ENCODE results near the gene B4GALT6.

B4GALT6 gene

DNA sequence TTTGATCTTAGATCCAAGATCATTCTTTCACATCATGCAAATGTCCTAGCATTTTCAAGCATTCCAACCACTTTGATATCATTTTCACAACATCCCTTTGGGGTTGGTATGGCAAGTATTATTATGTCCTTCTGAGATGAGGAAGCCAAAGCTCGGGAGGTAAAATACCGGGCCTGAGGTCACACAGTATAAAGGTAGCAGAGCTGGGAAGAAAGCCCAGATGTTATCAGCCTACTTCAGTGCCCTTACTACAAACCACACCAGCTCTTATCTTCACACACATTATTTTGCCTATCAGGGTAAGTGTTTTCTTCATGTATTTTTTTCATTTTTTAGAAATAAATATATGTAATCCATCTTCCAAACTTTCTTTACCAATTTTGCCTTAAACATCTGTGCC lies 4.2 kb upstream of the B4GALT6 start:
- DNase-seq (ENCODE audit: low spot score), result no peak

DNA sequence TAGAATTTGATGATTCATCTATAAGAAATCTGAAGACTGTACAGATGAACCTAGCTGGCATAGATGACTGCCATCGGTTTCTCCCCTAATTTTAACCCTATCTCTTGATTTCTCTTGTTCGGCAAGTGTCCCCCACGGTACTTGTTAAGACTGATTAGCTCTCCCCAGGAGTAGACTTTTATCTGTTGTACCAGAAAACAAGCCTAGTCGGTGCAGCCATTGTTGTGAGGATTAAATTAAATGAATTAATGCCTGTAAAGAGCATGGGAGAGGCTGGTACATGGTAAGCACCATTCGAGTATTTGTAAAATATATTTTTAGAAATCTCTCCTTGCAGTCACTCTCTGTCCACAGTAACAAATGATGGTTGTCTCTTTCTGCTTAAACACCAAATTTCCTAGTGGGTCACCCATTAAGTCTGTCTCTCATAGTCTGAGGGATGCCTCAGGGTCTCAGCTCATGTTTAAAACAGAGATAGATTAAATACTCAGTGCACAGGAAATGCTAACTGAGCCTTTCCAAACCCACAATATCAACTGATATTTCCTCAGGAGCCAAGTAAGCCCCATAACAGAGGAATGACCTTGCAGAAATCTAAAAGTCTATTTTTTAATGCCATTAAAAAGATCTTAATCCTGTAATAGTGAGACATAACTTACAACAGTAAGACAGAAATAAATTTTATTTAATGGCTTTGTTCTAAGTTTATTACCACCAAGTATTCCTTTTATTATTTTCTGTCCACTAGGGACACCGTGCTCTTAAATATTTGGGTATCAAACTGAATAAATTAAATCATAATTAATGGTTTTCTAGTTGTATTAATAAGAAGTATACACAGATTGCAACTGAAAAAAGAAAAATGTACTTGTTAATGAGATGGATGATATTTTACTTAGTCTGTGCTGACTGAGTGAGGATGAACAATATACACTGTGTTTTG lies 2.9 kb upstream of the B4GALT6 start:
- DNase-seq (ENCODE audit: low spot score), result no peak

DNA sequence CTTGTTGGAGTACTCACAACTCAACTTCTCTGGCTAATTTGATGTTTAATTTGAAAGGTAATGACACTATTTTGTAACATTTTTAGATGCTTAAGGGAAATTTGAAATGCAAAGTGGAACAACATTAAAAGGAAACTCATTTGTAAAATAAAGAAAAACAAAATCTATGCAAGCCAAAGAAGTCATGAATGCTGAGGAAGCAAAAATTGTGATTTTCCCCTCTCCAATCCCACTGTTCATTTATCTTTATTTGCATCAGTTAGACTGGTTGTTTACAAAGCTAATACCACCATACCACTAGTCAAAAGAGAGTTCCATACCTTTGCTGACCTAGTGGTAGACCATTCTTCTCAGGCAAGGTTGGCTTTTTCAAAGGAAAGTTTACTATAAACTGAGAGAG lies 2.2 kb upstream of the B4GALT6 start:
- DNase-seq (ENCODE audit: low spot score), result no peak

DNA sequence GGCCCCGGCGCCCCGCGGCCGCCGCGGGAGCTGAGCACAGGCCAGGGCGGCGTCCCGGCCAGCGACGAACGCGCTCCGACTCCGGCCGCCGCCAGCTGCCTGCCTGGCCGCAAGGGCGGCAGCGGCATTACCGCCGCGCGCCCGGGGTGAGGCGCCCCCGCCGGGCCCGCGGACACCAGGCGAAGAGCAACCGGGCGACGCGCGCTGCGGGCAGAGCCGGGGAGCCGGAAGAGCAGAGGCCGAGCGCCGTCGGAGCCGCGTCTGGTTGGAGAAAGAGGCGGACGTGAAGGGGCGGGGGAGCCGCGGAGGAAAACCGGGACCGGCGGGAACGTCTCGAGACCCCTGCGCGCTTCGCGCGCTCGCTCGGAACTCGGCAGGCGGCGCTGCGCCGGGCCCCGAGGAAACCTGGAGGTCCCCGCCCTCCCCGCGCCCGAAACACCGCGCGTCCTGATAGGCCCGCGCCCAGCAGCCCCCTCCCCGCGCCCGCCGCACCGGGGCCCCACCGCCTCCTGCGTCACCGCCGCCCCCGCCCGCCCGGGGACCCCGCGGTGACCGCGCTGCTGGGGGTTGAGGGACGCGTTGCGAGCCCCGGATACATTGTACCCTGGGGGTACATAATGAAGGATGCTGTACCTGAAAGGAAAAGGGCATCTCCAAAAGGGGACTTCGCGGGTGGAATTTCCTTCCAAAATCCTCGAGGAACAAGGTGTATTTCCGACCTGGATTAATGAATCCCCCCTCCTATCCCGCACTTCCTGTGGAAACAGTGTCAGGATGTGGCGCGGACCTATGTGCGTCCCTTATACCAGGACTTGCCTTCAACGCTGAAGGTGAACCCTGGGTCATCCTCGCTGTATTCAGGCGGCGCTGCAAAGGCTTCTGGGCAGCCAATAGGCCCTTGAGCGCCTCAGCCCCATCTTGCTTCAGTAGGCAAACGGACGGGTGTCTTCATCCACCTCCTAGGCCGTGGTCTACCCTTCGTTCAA lies 1.0 kb upstream of the B4GALT6 start:
- peak; percentile 59 for DNase-seq (ENCODE audit: low spot score)

DNA sequence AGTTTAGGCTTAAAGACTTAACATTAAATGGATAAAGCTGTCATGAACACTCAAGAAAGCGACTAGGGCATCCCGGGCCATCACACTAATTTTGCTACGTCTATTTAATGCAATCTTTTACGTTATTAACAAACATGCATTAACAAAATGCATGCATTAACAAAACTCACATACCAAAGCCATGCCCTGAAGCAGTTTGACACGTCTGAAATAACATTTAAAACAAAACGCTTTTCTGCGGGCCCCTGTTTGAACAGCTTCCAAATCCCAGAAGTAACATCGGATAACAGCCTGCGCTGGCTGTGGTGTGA lies 458 bp downstream of the B4GALT6 start:
- no peak for DNase-seq (ENCODE audit: low spot score)

DNA sequence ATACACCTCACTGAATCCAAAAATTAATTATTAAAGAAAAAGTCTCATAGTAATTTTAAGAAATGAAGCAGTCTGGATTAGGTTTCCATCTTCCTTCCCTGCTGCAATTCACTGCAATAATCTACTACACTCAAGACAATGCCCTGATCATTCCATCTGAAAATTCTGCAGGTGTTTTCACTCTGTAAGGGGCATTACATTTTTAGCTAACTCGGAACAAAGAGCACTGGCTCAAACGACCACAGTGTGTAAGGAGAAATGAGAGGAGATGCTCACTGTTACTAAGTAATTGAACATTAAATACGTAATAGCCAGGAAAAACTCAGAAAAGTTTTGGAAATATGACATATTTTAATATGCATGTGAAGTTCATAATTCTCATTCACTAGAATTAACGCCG lies 1.3 kb downstream of the B4GALT6 start:
- DNase-seq (ENCODE audit: low spot score), result no peak

DNA sequence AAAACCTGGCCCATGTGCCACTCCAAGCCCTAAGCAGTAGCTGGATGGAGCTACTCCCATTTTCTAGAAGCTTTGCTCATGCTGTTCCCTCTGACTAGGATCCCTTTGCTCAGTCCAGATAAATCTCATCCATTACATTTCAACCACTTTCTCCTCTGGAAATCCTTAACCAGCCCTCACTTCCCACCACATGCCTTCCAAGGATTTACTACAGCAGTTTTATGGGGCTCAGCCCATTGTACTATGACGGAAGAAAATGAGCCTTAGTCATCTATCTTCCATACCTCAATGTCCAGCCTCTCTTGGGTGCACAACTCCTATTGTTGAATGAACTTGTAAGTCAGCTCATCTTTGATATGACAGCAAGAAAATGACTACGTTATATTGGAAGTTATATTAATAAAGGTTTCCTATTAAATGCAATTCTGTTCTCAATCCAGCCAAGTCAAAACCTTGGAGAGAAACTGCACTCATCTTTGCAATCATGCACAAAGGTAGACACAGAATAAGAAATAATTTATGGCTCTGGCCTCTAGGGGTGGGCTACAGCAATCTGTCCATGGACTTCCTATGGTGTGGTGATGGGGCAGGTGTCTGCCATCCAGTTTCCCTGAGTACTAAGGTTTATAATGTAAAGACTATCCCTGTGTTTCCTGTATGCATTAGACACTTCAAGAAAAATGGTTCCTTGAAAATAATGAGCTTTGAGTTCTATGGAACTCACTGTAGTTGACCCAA lies 3.4 kb downstream of the B4GALT6 start:
- no peak for DNase-seq (ENCODE audit: low spot score)

DNA sequence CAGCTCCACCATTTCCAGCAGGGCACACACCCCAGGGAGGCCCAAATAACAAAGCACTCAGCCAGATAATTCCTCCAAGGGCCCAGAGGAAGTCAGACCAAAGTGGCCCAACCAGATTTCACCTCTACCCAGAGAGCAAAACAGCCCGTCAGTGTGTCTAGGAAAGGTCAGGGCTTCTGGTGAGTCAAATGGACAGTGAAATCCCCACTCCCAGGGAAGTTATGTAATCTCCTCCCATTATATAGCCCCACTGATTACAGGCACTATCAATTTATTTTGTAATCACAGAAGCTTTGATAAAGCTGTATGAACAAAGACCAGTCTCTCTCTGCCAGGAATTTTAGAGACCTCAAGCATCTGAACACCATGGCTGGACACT lies 4.0 kb downstream of the B4GALT6 start:
- no peak for DNase-seq (ENCODE audit: low spot score)

DNA sequence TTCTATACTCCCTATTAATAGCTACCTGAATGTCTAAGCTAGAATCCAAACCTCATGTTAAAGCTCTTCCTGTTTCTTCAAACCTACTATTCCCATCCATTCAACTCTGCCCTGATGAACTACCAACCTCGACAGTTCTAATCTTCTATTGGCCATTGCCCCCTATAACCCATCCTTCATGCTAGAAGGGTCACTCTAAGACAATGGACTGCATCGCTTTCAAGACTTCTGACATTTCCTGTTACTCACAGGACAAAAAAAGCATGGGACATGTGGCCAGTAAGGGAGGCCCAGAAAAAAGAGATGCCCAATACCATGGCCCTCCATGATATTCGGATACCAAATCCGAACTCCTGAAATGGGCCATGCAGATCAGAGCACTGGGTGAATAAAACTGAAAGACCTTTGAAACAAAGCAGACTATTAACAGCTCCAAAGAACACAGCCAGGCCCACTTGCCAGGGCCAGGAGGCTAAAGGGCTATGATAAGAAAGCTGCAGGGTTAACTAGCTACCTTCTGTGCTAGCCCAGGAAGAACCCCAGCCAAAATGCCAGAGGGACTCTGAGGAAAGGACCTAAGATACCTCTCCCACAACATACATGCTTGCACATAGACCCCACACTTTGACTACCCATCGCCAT lies 4.5 kb downstream of the B4GALT6 start:
- no peak for DNase-seq (ENCODE audit: low spot score)

DNA sequence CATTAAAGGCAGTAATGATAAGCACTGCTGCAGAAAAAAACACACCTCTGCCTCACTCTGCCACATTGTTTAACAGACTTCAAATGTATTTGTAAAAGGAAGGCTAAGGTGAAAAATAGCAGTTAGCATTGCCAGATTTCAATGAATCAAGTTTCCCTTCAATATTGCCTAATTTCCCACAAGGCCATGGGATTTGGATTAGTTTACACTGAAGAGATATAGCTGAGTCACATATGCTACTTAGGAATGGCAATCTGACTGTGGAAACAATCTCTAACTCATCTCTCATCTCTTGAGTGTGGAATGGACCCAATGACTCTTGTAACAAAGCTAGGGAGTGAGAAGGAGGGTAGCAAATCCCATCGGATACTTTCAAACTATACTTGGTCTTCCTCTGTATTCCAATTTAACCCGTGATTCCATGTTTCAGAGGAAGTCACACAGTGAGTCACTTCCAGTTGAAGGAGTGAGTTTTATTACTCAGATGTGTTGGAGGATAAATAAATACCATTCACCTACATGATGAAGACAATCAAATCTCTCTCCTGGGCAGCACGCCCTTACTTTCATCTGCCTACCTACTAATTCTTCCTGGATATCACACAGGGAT lies 5.1 kb downstream of the B4GALT6 start:
- no peak for DNase-seq (ENCODE audit: low spot score)

DNA sequence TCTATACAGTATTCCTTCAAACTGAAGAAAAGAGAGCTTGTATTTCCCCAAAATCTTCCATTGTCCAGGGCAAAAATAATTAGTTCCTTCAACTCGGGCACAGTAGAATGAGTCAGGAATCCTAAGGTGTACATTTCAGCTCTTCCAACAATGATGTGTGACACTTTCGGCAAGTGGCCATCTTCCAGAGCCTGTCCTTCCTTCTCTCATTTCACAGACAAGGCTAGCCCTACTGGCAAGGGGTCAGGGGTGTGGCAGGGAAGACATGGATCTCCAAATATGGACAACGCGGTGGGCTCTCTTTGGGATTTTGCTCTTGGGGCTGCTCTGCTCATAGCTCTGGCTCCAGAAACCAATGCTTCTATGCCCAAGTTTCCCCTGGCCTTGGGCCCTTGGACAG lies 6.0 kb downstream of the B4GALT6 start:
- DNase-seq (ENCODE audit: low spot score), result no peak

DNA sequence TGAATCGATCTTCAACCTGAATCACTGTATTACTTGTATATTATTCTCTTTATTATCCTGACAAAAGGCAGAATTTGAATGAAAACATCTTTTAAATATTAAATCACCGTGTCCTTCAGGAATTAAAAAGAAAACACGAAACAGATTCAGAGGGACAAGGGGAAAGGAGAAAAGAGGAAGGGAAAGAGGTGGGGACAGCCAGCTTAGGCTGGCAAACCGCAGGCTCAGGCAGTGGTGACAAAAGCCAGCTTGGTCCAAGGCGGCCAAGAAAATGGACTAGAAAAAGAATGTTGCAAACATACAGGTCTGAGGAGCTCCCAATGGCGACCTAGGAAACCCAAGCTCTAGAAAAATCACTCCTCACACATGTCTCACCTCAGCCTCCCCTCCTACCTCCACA lies 6.8 kb downstream of the B4GALT6 start:
- DNase-seq (ENCODE audit: low spot score), result no peak

DNA sequence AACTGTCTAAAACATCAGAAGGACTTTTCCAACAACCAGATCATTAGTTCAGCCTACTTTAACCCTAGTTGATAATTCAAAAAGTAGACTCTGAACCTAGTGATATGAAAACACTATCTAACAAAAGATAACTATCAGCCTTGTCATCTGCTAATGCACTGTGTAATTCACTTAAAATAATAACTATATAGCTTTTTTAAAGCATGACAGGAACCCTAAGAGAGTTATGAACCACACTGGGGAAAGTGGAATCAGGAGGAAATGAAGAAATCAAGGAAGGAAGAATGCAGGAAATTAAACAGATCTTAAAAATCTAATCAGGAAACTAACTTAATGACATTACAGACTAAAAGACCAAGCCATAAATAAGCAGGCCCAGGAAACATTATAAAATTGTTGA lies 9.0 kb downstream of the B4GALT6 start:
- no peak for DNase-seq (ENCODE audit: low spot score)

DNA sequence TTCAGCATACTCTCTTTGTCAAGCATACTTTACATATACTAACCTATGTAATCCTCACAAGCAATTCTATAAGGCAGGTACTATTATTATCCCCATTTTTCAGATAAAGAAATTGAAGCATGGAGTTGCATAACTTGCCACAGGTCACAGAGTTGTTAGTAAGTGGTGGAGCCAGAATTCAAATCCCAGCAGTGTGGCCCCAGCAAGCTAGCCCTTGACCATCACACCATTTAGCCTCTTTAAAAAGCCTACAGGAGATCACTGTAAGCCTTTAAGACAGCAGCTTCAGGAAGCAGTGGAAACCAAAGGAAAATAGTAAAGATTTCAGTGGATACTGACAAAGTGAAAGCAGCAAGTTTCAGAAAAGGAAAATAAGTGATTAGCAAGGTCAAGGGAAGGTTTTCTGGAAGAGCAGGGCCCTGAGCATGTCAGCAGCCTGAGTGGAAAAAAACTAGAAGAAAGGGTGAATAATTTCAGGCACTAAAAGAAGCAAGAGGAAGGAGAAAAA lies 11.7 kb downstream of the B4GALT6 start:
- DNase-seq (ENCODE audit: low spot score), result no peak

DNA sequence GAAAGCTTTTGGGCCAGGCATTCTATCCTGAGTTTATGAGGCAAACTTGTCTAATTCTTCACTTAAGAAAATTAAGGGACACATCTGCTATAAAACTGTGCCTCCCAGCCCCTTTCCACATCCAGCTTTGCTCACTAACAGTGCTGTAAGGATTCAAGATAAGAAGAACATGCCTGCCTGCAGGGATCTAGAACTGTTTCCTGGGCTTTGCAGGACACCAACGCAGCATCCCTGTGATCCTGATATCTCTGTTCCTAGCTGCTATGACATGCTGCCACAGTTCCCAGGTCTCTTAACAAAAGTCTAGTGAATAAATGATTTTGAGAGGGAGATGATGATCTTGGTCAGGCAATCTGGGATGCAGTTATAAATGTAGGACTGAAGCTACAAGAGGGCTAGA lies 12.4 kb downstream of the B4GALT6 start:
- no peak for DNase-seq (ENCODE audit: low spot score)

DNA sequence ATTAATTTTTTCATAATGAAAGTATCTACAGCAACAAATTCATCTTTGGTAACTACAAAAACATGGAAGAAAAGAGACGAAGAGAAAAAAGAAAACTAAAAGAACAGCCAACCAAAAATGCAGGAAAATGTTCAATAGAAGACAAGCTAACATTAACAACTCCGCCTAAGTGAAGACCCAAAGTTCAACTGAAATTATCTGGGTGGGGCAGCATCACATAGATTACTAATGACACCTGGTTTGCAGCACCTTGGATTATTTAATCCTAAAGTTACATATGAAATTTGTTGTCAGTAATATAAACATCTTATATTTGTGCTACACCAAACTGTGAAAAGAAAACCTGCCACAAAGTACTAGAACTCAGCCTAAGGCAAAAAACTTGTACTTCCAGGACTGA lies 14.8 kb downstream of the B4GALT6 start:
- DNase-seq (ENCODE audit: low spot score), result no peak

DNA sequence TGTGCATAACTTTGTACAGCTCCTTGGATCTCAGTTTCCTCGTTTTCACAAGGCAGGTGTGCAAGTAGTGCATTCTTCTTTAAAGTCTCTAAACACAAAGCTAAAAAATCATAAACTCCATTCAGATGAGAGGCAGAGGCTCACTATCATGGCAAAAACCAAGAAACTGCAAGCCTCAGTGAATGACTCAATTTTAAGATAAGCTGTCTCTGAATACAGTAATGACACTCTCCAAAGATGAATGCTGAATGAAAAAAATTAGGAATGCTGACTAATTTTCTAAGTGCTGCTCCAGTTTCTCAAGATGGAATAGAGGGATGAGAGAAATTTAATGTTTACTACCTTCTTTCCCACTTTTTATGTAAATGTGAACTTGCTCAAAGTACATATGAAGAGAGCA lies 17.2 kb downstream of the B4GALT6 start:
- no peak for DNase-seq (ENCODE audit: low spot score)

DNA sequence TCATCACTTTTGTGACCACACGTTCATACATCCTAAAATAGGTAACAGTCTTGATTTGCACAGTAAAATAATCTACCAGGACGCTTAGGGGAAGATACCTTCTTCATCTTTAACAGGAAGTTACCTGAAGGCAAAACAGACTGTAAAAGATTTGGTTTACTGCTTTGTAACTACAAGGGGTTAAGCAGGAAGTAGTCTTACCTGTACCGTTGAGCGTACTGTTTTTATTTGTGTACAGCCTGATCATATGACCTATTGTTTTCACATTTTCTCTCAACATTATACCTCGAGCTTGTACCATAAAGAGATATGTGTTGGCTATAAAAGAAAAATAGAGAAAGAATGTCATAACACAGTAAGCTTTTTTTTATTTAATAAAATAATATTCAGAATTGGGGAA lies 18.3 kb downstream of the B4GALT6 start:
- DNase-seq (ENCODE audit: low spot score), result no peak

DNA sequence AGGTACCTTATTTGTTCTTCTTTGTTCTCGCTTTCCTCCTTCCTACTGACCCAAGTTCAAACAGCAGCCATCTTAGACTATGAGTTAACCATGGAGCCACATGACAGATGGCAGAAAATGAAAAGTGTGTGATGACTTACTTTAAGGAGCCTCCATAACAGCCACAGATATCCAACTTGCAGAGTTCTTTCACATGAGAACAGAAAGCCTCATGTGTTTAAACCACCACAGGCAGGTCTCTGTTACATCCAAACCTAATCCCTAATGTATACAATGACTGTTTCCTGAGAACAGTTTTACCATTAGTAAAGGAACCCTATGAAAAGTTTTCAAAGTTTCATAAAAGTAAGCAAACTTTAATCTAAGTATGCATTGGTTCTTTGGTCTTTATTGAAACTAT lies 20.3 kb downstream of the B4GALT6 start:
- DNase-seq (ENCODE audit: low spot score), result no peak

DNA sequence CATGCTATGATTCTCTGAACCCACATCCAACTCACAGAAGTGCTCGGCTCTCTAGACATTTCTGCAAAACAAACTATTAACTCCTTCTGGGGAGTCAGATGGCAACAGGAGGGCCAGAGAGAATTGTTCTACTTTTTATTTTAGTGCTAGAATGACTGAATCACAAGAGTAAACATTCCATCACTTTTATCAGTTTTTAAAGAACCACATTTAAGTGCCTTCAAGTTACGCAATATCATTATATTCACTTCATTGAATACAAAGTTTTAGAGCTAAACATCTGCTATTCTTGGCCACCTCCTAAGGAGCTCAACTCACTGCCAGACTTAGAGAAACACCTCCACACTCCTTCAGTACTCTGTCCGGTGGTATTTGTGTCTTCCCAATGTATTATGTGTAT lies 22.4 kb downstream of the B4GALT6 start:
- no peak for DNase-seq (ENCODE audit: low spot score)

DNA sequence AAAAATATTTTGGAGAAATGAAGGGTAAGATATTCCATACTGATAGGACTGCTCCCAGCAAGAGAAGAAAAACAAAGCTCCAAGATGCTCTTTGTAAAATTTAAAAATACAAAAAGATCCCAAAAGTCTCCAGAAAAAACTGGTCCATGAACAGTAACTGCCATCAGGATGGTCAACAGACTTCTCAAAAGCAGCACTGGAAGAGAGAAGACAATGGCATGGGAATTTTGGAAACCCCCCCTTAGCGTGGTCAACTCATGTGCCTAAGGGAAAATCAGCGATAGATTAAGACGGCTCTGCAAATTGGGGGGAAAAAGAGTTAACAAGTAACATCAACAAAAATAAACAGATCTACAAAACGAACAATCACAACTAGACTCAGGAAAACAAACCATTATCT lies 23.6 kb downstream of the B4GALT6 start:
- no peak for DNase-seq (ENCODE audit: low spot score)

Data from Ammon's horn (tissue), 1 donor.